ENCODE data around the gene SERPINB8.

The SERPINB8 gene

GRCh38 chr18:64017870-64018269 lies 48.0 kb downstream of the SERPINB8 start:
- Histone ChIP-seq H3K36me3 (ENCODE audit: control insufficient read depth in 2 of 2, insufficient read depth in 2 of 2, low read length in 2 of 2) (no peaks in the 10 kb centered on the region), H3K9me3 (ENCODE audit: control insufficient read depth in 2 of 2, low read length in 2 of 2) (no peaks in the 10 kb centered on the region), H3K27ac (ENCODE audit: low read length) (no peak overlapping the region), H3K27me3 (ENCODE audit: control insufficient read depth in 1 of 2, insufficient read depth in 2 of 2, low read length in 2 of 2) (no peaks in the 10 kb centered on the region), H3K9ac (ENCODE audit: low read length in 2 of 2) (no peak overlapping the region), H3K4me3 (ENCODE audit: low read length in 2 of 2) (no peak overlapping the region), H3K4me1 (ENCODE audit: control insufficient read depth, insufficient read depth, low read length) (no peaks in the 10 kb centered on the region)

- Histone ChIP-seq H3K27ac (ENCODE audit: low read length) (no peak overlapping the region), H3K9ac (ENCODE audit: low read length in 2 of 2) (no peak overlapping the region), H3K36me3 (ENCODE audit: control insufficient read depth in 2 of 2, insufficient read depth in 2 of 2, low read length in 2 of 2) (no peaks in the 10 kb centered on the region), H3K4me3 (ENCODE audit: low read length in 2 of 2) (no peak overlapping the region), H3K4me1 (ENCODE audit: control insufficient read depth, insufficient read depth, low read length) (no peaks in the 10 kb centered on the region), H3K27me3 (ENCODE audit: control insufficient read depth in 1 of 2, insufficient read depth in 2 of 2, low read length in 2 of 2) (no peaks in the 10 kb centered on the region), H3K9me3 (ENCODE audit: control insufficient read depth in 2 of 2, low read length in 2 of 2) (no peaks in the 10 kb centered on the region)
These were observed 50.3 kb downstream of the SERPINB8 start for GRCh38 chr18:64019922-64020756.

- Histone ChIP-seq H3K36me3 (ENCODE audit: control insufficient read depth in 2 of 2, insufficient read depth in 2 of 2, low read length in 2 of 2) (no peaks in the 10 kb centered on the region), H3K27me3 (ENCODE audit: control insufficient read depth in 1 of 2, insufficient read depth in 2 of 2, low read length in 2 of 2) (peaks cover 0 to 2% of the 10 kb centered on the region in 2 donors), H3K4me3 (ENCODE audit: low read length in 2 of 2) (no peak overlapping the region), H3K4me1 (ENCODE audit: control insufficient read depth, insufficient read depth, low read length) (no peaks in the 10 kb centered on the region), H3K9ac (ENCODE audit: low read length in 2 of 2) (no peak overlapping the region), H3K27ac (ENCODE audit: low read length) (no peak overlapping the region), H3K9me3 (ENCODE audit: control insufficient read depth in 2 of 2, low read length in 2 of 2) (no peaks in the 10 kb centered on the region)
These were observed 56.5 kb downstream of the SERPINB8 start for GRCh38 chr18:64026350-64026749.

- H3K4me1 ChIP-seq (ENCODE audit: control insufficient read depth, insufficient read depth, low read length) = no peaks in the 10 kb centered on the region
- no peak overlapping the region for H3K4me3 ChIP-seq (ENCODE audit: low read length in 2 of 2)
- H3K9ac ChIP-seq (ENCODE audit: low read length in 2 of 2) = no peak overlapping the region
- no peaks in the 10 kb centered on the region for H3K9me3 ChIP-seq (ENCODE audit: control insufficient read depth in 2 of 2, low read length in 2 of 2)
- H3K27me3 ChIP-seq (ENCODE audit: control insufficient read depth in 1 of 2, insufficient read depth in 2 of 2, low read length in 2 of 2) = peaks cover 0 to 2% of the 10 kb centered on the region in 2 donors
- H3K27ac ChIP-seq (ENCODE audit: low read length) = no peak overlapping the region
- H3K36me3 ChIP-seq (ENCODE audit: control insufficient read depth in 2 of 2, insufficient read depth in 2 of 2, low read length in 2 of 2) = no peaks in the 10 kb centered on the region
These were observed 58.2 kb downstream of the SERPINB8 start for GRCh38 chr18:64027931-64028695.

- Histone ChIP-seq H3K36me3 (ENCODE audit: control insufficient read depth in 2 of 2, insufficient read depth in 2 of 2, low read length in 2 of 2) (no peaks in the 10 kb centered on the region), H3K27me3 (ENCODE audit: control insufficient read depth in 1 of 2, insufficient read depth in 2 of 2, low read length in 2 of 2) (peaks cover 0 to 2% of the 10 kb centered on the region in 2 donors), H3K4me1 (ENCODE audit: control insufficient read depth, insufficient read depth, low read length) (no peaks in the 10 kb centered on the region), H3K9ac (ENCODE audit: low read length in 2 of 2) (no peak overlapping the region), H3K27ac (ENCODE audit: low read length) (no peak overlapping the region), H3K4me3 (ENCODE audit: low read length in 2 of 2) (no peak overlapping the region), H3K9me3 (ENCODE audit: control insufficient read depth in 2 of 2, low read length in 2 of 2) (no peaks in the 10 kb centered on the region)
These were observed 59.2 kb downstream of the SERPINB8 start for GRCh38 chr18:64029096-64029495.

- no peak overlapping the region for H3K9ac ChIP-seq (ENCODE audit: low read length in 2 of 2)
- no peaks in the 10 kb centered on the region for H3K4me1 ChIP-seq (ENCODE audit: control insufficient read depth, insufficient read depth, low read length)
- H3K4me3 ChIP-seq (ENCODE audit: low read length in 2 of 2) = no peak overlapping the region
- no peak overlapping the region for H3K27ac ChIP-seq (ENCODE audit: low read length)
- H3K27me3 ChIP-seq (ENCODE audit: control insufficient read depth in 1 of 2, insufficient read depth in 2 of 2, low read length in 2 of 2) = peaks cover 0 to 2% of the 10 kb centered on the region in 2 donors
- H3K36me3 ChIP-seq (ENCODE audit: control insufficient read depth in 2 of 2, insufficient read depth in 2 of 2, low read length in 2 of 2) = no peaks in the 10 kb centered on the region
- H3K9me3 ChIP-seq (ENCODE audit: control insufficient read depth in 2 of 2, low read length in 2 of 2) = no peaks in the 10 kb centered on the region
These were observed 61.5 kb downstream of the SERPINB8 start for GRCh38 chr18:64031411-64031810.

- peaks cover 0 to 2% of the 10 kb centered on the region in 2 donors for H3K27me3 ChIP-seq (ENCODE audit: control insufficient read depth in 1 of 2, insufficient read depth in 2 of 2, low read length in 2 of 2)
- H3K27ac ChIP-seq (ENCODE audit: low read length) = no peak overlapping the region
- no peak overlapping the region for H3K4me3 ChIP-seq (ENCODE audit: low read length in 2 of 2)
- no peaks in the 10 kb centered on the region for H3K36me3 ChIP-seq (ENCODE audit: control insufficient read depth in 2 of 2, insufficient read depth in 2 of 2, low read length in 2 of 2)
- no peaks in the 10 kb centered on the region for H3K9me3 ChIP-seq (ENCODE audit: control insufficient read depth in 2 of 2, low read length in 2 of 2)
- H3K9ac ChIP-seq (ENCODE audit: low read length in 2 of 2) = no peak overlapping the region
- H3K4me1 ChIP-seq (ENCODE audit: control insufficient read depth, insufficient read depth, low read length) = no peaks in the 10 kb centered on the region
These were observed 62.4 kb downstream of the SERPINB8 start for GRCh38 chr18:64032312-64032711.

GRCh38 chr18:64037812-64038414 lies 68.0 kb downstream of the SERPINB8 start:
- Histone ChIP-seq H3K9ac (ENCODE audit: low read length in 2 of 2) (no peak overlapping the region), H3K9me3 (ENCODE audit: control insufficient read depth in 2 of 2, low read length in 2 of 2) (no peaks in the 10 kb centered on the region), H3K36me3 (ENCODE audit: control insufficient read depth in 2 of 2, insufficient read depth in 2 of 2, low read length in 2 of 2) (no peaks in the 10 kb centered on the region), H3K27ac (ENCODE audit: low read length) (no peak overlapping the region), H3K27me3 (ENCODE audit: control insufficient read depth in 1 of 2, insufficient read depth in 2 of 2, low read length in 2 of 2) (no peaks in the 10 kb centered on the region), H3K4me1 (ENCODE audit: control insufficient read depth, insufficient read depth, low read length) (no peaks in the 10 kb centered on the region), H3K4me3 (ENCODE audit: low read length in 2 of 2) (no peak overlapping the region)

Measured in stomach smooth muscle (tissue), 2 donors.